RPMI7951 (cell line): Measurements from ENCODE around the gene ALK. TPM values are rescaled to one million over a fixed set of nuclear protein-coding genes. Genes with fewer than 3 reads are reported as not detected.

Experiments
- DNase-seq: peaks from one replicate; pipeline ENCODE4 v3.0.0-alpha.2; 2012; ENCODE audit warnings: low read depth
- total RNA-seq: library from RNA; depleted of rRNA; stranded (reverse); fragments of >200 nt; shearing (Covaris generic); gene quantifications from 2 replicates; pipeline ENCODE4 v1.2.3, GENCODE V29; 2014

Gene ALK
- total RNA-seq, 1 experiment from 2014 or later: 0.12 TPM

GRCh38 chr2:29412197-29412925, 509.0 kb downstream of the ALK start:
- no peak for DNase-seq

- no peak for DNase-seq
Measured at GRCh38 chr2:29405707-29406106, 515.7 kb downstream of the ALK start.

GRCh38 chr2:29405266-29405665, 516.1 kb downstream of the ALK start:
- DNase-seq: no peak

GRCh38 chr2:29401994-29402393, 519.4 kb downstream of the ALK start:
- no peak for DNase-seq

GRCh38 chr2:29400930-29401653, 520.3 kb downstream of the ALK start:
- DNase-seq: no peak

- DNase-seq: no peak
Measured at GRCh38 chr2:29398384-29399237, 522.8 kb downstream of the ALK start.

- DNase-seq: no peak
Measured at GRCh38 chr2:29397713-29398112, 523.7 kb downstream of the ALK start.

- no peak for DNase-seq
Measured at GRCh38 chr2:29397039-29397438, 524.3 kb downstream of the ALK start.

GRCh38 chr2:29394981-29395350, 526.4 kb downstream of the ALK start:
- DNase-seq: no peak

GRCh38 chr2:29394311-29394980, 526.9 kb downstream of the ALK start:
- DNase-seq: no peak

GRCh38 chr2:29393676-29394075, 527.7 kb downstream of the ALK start:
- no peak for DNase-seq

- no peak for DNase-seq
Measured at GRCh38 chr2:29392774-29393173, 528.6 kb downstream of the ALK start.

GRCh38 chr2:29390136-29390535, 531.2 kb downstream of the ALK start:
- DNase-seq: no peak

GRCh38 chr2:29389686-29390085, 531.7 kb downstream of the ALK start:
- DNase-seq: no peak

GRCh38 chr2:29388071-29388470, 533.3 kb downstream of the ALK start:
- DNase-seq: no peak

GRCh38 chr2:29382486-29382885, 538.9 kb downstream of the ALK start:
- no peak for DNase-seq

- DNase-seq: no peak
Measured at GRCh38 chr2:29377788-29378187, 543.6 kb downstream of the ALK start.

- no peak for DNase-seq
Measured at GRCh38 chr2:29376541-29376940, 544.8 kb downstream of the ALK start.

- peak; percentile 17 for DNase-seq
Measured at GRCh38 chr2:29375843-29376242, 545.5 kb downstream of the ALK start.

GRCh38 chr2:29374823-29375222, 546.6 kb downstream of the ALK start:
- no peak for DNase-seq

- no peak for DNase-seq
Measured at GRCh38 chr2:29373870-29374269, 547.5 kb downstream of the ALK start.

- peak; percentile 7 for DNase-seq
Measured at GRCh38 chr2:29372185-29372584, 549.2 kb downstream of the ALK start.
